Gastroesophageal sphincter (tissue), 3 donors: ENCODE results near the gene PHAF1.
A peak's percentile ranks its signal among the peaks of the same experiment; 100 is the strongest.

Experiments used
- CTCF ChIP-seq, 4 experiments: fragments of 200-600 bp in 2 of 4; fragments of 450-650 bp in 2 of 4; sonication (generic) in 1 of 4; IDR thresholded peaks; one replicate each; pipeline ENCODE4 v1.5.1; 2017 to 2019; ENCODE audit warnings: antibody characterized with exemption in 4 of 4, mild to moderate bottlenecking in 2 of 4, moderate library complexity in 2 of 4
- POLR2A ChIP-seq, 2 donors: fragments of 450-650 bp; IDR thresholded peaks; one replicate each; pipeline ENCODE4 v1.6.1; 2017; ENCODE audit warnings: antibody characterized with exemption in 2 of 2, mild to moderate bottlenecking in 2 of 2, moderate library complexity in 1 of 2
- POLR2AphosphoS5 ChIP-seq: sonication (generic); formaldehyde crosslinking; IDR thresholded peaks from one replicate; pipeline ENCODE4 v1.6.1; 2017; ENCODE audit warnings: antibody characterized with exemption

DNA sequence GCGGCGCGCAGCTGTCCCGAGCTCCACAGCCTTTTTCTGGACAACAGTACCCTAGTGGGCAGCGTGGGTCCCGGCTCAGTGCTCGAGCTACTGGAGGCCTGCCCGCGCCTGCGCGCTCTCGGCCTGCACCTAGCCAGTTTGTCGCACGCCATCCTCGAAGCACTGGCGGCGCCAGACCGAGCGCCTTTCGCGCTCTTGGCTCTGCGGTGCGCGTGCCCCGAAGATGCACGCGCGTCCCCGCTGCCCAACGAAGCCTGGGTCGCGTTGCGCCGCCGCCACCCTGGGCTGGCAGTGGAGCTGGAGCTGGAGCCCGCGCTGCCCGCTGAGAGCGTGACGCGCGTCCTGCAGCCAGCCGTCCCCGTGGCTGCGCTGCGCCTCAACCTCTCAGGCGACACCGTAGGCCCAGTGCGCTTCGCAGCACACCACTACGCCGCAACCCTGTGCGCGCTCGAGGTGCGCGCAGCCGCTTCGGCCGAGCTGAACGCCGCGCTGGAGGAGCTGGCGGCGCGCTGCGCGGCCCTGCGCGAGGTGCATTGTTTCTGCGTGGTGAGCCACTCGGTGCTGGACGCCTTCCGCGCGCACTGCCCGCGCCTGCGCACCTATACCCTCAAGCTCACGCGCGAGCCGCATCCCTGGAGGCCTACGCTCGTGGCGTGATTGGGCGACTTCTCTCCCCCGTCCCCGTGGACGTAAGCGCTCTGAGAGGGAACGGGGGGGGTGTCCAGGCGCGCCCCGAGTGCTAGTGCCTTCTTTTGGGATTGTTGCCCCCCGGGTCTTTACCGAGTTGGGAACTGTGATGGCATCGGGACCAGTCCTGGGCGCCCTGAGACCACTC is 53.6 kb downstream of the PHAF1 start:
- peak; percentile 33 to 52 for TF ChIP-seq POLR2A (IDR thresholded peaks at IDR 0.05)
- peak in 1 of 4 experiments; percentile 15 for TF ChIP-seq CTCF (IDR thresholded peaks at IDR 0.05)
- peak; percentile 15 for TF ChIP-seq POLR2AphosphoS5
